ENCODE measurements around the gene CD22. TPM values are rescaled to one million over a fixed set of nuclear protein-coding genes. Genes with fewer than 3 reads are reported as not detected.

Gene CD22
- total RNA-seq, 3 donors from 2014 or later, result 0.33 to 7.8 (median 4.8) TPM

DNA sequence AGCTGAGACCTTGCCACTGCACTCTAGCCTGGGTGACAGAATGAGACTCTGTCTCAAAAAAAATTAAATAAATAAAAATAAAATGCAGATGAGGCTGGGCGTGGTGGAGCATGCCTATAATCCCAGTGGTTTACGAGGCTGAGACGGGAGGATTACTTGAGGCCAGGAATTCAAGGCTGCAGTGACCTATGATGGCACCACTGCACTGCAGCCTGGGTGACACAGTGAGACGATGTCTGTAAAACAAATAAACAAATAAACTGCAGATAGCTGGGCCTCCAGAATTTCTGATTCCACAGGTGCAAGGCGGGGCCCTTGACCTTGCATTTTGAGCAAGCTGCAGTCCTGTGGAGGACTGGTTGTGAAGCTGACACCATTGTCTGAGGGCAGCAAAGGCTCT, 40.1 kb upstream of the CD22 start:
- H3K27me3 ChIP-seq, result peaks cover 0 to 11% of the 10 kb centered on the region in 2 donors
- H3K36me3 ChIP-seq, result no peaks in the 10 kb centered on the region
- no peak for DNase-seq (ENCODE audit: low spot score in 2 of 2)
- no peaks in the 10 kb centered on the region for H3K9me3 ChIP-seq
- H3K27ac ChIP-seq, result no peak overlapping the region
- intact Hi-C loops (cut with DNase I; ENCODE audit: low total_unique reads), result no loop called here
- no peaks in the 10 kb centered on the region for H3K4me1 ChIP-seq
- TF ChIP-seq POLR2A (IDR thresholded peaks at IDR 0.05) (no peak), POLR2AphosphoS5 (IDR thresholded peaks at IDR 0.05) (no peak)
- TF ChIP-seq, protein P1, sequence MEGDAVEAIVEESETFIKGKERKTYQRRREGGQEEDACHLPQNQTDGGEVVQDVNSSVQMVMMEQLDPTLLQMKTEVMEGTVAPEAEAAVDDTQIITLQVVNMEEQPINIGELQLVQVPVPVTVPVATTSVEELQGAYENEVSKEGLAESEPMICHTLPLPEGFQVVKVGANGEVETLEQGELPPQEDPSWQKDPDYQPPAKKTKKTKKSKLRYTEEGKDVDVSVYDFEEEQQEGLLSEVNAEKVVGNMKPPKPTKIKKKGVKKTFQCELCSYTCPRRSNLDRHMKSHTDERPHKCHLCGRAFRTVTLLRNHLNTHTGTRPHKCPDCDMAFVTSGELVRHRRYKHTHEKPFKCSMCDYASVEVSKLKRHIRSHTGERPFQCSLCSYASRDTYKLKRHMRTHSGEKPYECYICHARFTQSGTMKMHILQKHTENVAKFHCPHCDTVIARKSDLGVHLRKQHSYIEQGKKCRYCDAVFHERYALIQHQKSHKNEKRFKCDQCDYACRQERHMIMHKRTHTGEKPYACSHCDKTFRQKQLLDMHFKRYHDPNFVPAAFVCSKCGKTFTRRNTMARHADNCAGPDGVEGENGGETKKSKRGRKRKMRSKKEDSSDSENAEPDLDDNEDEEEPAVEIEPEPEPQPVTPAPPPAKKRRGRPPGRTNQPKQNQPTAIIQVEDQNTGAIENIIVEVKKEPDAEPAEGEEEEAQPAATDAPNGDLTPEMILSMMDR (IDR thresholded peaks at IDR 0.05), result no peak
- no peak overlapping the region for H3K4me3 ChIP-seq

DNA sequence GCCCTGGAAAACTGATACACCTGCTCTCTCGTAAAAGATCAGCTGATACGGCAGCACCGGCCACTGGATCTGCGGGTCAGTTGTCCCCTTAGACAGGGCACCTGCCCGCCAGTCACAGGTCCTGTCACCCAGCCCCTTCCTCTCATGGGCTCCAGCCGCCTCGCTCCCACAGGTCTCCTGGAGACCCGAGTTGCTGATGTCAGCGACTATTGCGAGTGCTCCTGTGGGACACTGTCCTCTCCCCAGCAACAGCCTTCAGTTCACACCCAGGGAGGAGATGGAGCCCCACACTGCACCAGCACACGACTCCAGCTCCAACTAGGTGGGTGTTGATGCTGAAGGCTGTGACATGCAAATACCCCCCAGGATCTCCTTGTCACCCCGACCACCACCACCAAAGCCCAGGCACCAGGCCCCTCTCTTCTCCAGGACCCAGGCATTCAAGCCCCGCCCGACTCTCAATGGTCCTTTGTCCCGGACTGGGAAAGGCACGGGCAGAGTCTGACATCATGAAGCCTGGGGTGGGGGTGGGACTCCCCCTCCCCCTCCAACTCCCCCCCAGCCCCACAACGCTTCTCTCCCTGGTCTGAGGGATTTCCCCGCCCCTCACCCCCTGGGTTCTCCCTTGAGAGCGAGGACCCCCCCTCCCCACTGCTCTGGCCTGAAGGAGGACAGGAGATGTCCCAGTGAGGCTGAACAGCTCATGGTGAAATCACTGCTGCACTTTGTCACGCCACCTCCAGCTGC, 38.4 kb upstream of the CD22 start:
- Histone ChIP-seq H3K9me3 (no peaks in the 10 kb centered on the region), H3K27ac (no peak overlapping the region), H3K27me3 (peaks cover 0 to 11% of the 10 kb centered on the region in 2 donors), H3K4me3 (no peak overlapping the region), H3K4me1 (no peaks in the 10 kb centered on the region), H3K36me3 (no peaks in the 10 kb centered on the region)
- DNase-seq (ENCODE audit: low spot score in 2 of 2), result no peak
- intact Hi-C loops (cut with DNase I; ENCODE audit: low total_unique reads), result no loop called here
- TF ChIP-seq POLR2A (IDR thresholded peaks at IDR 0.05), result no peak

DNA sequence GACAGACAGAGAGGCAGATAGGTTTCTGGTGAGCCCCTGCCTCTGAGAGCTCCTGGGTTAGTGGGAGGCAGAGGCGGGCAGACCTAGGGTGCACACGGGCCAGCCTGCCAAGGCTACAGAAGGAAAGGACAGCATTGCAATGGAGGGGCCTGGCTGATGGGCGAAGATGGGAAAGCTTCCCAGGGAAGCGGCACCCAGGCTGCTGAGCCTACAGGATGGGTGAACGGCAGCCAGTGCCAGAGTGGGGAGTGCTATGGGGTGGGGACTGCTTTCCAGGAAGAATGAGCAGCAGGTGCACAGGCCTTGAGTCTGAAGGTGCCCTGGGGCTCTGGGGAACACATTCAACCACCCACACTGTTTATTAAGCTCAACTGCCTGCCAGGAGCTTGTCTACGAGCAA, 37.7 kb upstream of the CD22 start:
- H3K4me1 ChIP-seq, result no peaks in the 10 kb centered on the region
- no peaks in the 10 kb centered on the region for H3K9me3 ChIP-seq
- no peaks in the 10 kb centered on the region for H3K36me3 ChIP-seq
- TF ChIP-seq POLR2A (IDR thresholded peaks at IDR 0.05) (no peak), POLR2AphosphoS5 (IDR thresholded peaks at IDR 0.05) (no peak)
- TF ChIP-seq, protein P1 (IDR thresholded peaks at IDR 0.05), result no peak
- H3K4me3 ChIP-seq, result no peak overlapping the region
- no peak overlapping the region for H3K27ac ChIP-seq
- H3K27me3 ChIP-seq, result peaks cover 0 to 11% of the 10 kb centered on the region in 2 donors
- intact Hi-C loops (cut with DNase I; ENCODE audit: low total_unique reads), result no loop called here
- DNase-seq (ENCODE audit: low spot score in 2 of 2), result no peak

DNA sequence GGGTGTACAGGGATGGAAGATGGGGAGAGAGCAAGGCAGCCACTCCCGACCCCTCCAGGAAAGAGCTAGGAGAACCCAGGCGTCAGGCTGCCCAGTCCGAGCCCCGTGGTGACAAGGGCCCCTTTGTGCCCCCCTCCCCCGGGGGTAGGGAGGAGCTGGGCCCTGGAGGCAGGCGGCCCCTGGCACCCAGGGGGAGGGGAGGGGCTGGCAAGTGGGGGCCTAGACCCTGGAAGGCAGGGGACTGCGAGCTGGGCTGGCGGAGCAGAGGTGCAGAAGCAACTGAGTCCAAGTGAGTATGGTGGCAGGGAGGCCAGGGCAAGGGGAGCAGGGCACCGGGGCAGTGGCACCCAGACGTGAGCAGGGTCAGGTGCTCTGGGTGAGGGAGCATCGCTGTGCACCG, 37.1 kb upstream of the CD22 start, which contains the start of gene MAG:
TSS of gene MAG (plus strand) at position 246 of the 400 bp plus-strand sequence. CDS start 3,248 bp downstream, outside the sequence.
- Histone ChIP-seq H3K36me3 (no peaks in the 10 kb centered on the region), H3K4me3 (no peak within 1 kb of the TSS), H3K27ac (no peak within 1 kb of the TSS), H3K27me3 (peaks cover 0 to 11% of the 10 kb centered on the region in 2 donors), H3K9me3 (no peaks in the 10 kb centered on the region), H3K4me1 (no peaks in the 10 kb centered on the region)
- TF ChIP-seq POLR2A (IDR thresholded peaks at IDR 0.05) (no peak), POLR2AphosphoS5 (IDR thresholded peaks at IDR 0.05) (no peak)
- DNase-seq (ENCODE audit: low spot score in 2 of 2), result no peak
- intact Hi-C loops (cut with DNase I; ENCODE audit: low total_unique reads), result no loop called here

DNA sequence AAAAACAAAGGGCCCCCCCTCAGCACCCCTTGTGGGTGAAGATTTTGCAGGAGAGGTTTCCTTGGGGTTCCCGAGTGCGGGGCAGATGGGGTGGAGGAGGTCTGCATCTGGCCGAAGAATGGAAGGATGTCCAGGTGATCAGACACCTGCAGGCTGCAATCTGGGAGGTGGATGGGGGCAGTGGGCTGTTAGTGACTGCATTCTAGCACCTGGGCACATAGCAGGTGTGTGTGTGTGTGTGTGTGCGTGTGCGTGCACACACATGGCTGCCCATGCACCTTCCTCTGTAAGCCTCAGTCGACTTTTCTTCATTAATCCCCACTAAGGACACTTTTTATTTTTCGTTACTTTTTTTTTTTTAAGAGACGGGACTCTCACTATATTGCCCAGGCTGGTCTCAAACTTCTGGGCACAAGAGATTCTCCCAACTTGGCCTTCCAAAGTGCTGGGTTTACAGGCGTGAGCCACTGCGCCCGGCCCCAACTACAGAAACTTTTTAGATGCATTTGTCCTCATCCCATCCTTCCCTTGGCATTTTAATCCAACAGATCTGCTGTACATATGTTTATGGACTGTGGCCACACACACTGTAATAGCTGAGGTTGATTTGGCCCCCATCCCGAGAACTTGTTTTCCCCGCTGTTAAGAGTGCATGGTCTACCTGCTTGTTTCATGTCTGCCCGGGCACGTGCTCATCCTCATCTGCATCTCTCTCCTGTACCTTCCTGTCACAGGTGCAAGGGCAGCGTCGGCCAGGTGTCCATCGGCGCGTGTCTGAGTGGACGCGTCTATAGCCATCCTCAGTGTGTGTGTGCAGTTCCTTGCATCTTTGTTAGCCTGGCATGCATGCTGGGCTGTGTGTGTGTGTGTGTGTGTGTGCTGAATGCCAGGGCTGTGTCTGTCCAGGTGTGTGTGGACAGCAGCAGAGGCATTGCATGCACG, 36.3 kb upstream of the CD22 start:
- H3K4me1 ChIP-seq, result no peaks in the 10 kb centered on the region

More for the DNA sequence above, 36.3 kb upstream of the CD22 start:
- Histone ChIP-seq H3K27me3 (peaks cover 0 to 11% of the 10 kb centered on the region in 2 donors), H3K4me3 (no peak overlapping the region), H3K9me3 (no peaks in the 10 kb centered on the region), H3K27ac (no peak overlapping the region), H3K36me3 (no peaks in the 10 kb centered on the region)
- intact Hi-C loops (cut with DNase I; ENCODE audit: low total_unique reads), result no loop called here
- TF ChIP-seq POLR2AphosphoS5 (IDR thresholded peaks at IDR 0.05) (no peak), POLR2A (IDR thresholded peaks at IDR 0.05) (no peak)
- TF ChIP-seq, protein P1 (IDR thresholded peaks at IDR 0.05), result no peak
- no peak for DNase-seq (ENCODE audit: low spot score in 2 of 2)

All from breast epithelium (tissue), 4 donors.